GM15510 (cell line): ENCODE results near the gene IFI27L1.

ENCODE experiments used
- POLR2A ChIP-seq: IDR thresholded peaks from 3 replicates; pipeline ENCODE4 v1.6.1; 2011; ENCODE audit warnings: borderline replicate concordance; ENCODE audit not compliant: insufficient read length; ENCODE audit errors: extremely low read depth

IFI27L1 gene

GRCh38 chr14:94089479-94089878, 8.4 kb downstream of the IFI27L1 start:
- no peak for TF ChIP-seq POLR2A

GRCh38 chr14:94093418-94093817, 12.3 kb downstream of the IFI27L1 start:
- no peak for TF ChIP-seq POLR2A

- no peak for TF ChIP-seq POLR2A
These were observed 16.0 kb downstream of the IFI27L1 start for GRCh38 chr14:94097091-94097490.

GRCh38 chr14:94098326-94098992, 17.3 kb downstream of the IFI27L1 start:
- no peak for TF ChIP-seq POLR2A

- no peak for TF ChIP-seq POLR2A
These were observed 17.9 kb downstream of the IFI27L1 start for GRCh38 chr14:94099006-94099405.

- TF ChIP-seq POLR2A: no peak
These were observed 19.7 kb downstream of the IFI27L1 start for GRCh38 chr14:94100847-94101246.

- TF ChIP-seq POLR2A: no peak
These were observed 20.6 kb downstream of the IFI27L1 start for GRCh38 chr14:94101748-94102147.

GRCh38 chr14:94102768-94103482, 21.8 kb downstream of the IFI27L1 start:
- TF ChIP-seq POLR2A: no peak

GRCh38 chr14:94103554-94104150, 22.5 kb downstream of the IFI27L1 start:
- no peak for TF ChIP-seq POLR2A

GRCh38 chr14:94104731-94105130, 23.6 kb downstream of the IFI27L1 start:
- no peak for TF ChIP-seq POLR2A

- TF ChIP-seq POLR2A: no peak
These were observed 28.8 kb downstream of the IFI27L1 start for GRCh38 chr14:94109915-94110250.

GRCh38 chr14:94110552-94111181, 29.6 kb downstream of the IFI27L1 start, which contains the start of gene IFI27:
Gene IFI27, plus strand, starts transcription at chr14:94110736.
- no peak for TF ChIP-seq POLR2A

- no peak for TF ChIP-seq POLR2A
These were observed 30.4 kb downstream of the IFI27L1 start for GRCh38 chr14:94111276-94112095.

GRCh38 chr14:94112513-94113063, 31.5 kb downstream of the IFI27L1 start:
- TF ChIP-seq POLR2A: no peak
